Germinal center (tissue), 1 donor: ENCODE measurements around the gene ZDHHC14.
A peak's percentile ranks its signal among the peaks of the same experiment; 100 is the strongest.

Source experiments
- DNase-seq: peaks from one replicate; pipeline ENCODE4 v3.0.0; 2012; ENCODE audit warnings: mixed read lengths, low spot score

ZDHHC14 gene

DNA sequence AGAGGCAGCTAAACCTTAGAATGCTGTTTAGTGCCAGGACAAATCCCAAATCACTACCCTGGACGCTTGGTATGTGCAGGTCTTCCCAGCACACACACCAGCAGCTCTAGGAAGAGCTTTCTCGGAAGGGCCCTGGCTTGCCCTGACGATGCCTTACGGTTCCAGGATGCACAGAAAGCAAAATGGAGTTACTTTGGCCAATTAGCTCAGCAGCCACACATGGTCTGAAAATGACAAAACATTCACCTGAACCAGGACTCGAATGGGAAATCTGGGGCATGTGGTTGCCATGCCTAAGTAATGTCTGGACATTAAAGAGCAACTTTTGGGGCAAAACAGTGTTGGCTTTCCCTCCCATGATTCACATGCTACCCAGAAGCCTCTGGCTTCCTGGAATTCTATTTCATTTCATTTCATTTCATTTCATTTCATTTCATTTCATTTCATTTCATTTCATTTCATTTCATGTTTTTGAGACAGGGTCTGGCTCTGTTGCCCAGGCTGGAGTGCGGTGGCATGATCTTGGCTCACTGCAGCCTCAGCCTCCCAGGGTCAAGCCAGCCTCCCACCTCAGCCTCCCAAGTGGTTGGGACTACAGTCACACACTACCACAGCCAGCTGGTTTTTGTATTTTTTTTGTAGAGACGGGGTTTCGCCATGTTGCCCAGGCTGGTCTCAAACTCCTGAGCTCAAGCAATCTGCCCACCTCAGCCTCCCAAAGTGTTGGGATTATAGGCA lies 153.3 kb downstream of the ZDHHC14 start:
- no peak for DNase-seq

DNA sequence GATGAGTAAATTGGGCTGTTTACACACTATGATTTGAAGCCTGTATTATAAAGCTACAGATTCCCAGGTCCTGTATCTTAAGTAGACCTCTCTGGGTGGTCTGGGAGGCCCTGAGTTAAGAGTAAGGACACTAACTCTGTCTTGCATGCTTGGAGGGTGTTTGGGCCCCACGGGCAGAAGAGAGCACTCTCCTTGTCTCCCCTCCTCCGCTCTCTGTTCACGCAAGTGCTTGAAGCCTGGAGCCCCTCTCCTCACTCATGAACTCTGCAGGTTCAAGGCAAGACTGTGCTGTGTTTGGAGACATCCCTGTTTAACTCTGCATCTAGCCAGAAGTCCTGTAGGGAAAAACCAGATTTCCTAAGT lies 154.0 kb downstream of the ZDHHC14 start:
- DNase-seq, result no peak

DNA sequence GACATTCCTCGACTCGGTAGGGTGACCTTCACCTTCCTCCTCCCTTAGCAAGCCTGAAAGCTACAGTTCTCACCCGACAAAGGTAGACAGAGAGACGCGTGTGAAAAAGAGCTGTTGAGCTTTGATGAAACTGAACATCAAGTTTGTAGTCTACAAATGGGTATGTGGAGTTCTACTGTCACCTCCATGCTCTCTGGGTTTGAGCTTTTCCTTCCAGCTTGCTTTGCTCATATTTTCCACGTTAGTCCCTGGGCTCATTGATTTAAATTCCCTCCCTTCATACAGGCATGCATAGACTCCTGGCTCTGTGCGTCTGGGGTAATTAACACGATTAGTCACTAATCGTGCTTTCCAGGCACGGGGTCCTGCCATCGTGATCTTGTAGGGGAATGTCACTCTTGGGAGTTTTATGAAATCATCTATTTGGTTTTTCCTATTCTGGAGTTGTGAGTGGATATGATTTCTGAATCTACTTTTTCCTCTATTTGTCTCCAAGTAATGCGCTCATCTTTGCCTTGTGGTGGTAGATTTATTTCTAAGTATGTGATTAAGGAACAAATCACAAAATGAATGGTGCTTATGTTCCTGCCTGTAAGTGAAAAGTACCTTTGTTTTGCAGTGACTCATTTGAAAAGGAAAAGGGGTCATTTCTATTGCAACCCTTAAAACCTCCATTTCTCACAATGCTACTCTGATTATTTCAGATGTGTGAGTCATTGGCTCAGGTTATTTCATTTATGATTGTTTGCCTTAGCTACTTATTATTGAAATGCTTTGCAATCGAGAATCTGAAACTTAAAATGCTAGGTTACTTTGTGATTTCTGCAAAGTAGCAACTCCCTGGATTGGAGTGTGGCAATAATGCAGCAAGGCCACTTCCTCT lies 154.6 kb downstream of the ZDHHC14 start:
- DNase-seq, result no peak

DNA sequence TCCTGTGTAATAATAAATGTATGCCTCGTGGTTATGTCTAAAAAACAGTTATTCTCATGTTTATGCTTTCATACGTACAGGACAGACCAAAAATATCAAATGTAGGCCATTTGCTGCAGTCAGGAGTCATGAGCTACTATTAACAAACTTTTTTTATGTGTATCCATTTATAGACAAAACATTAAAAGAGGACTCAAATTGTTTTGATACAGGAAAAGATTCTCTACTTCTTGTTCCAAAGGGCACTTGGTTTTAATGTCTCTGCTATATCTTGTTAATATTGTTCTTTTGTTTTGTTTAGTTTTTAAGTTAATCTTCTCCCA lies 155.2 kb downstream of the ZDHHC14 start:
- DNase-seq, result no peak

DNA sequence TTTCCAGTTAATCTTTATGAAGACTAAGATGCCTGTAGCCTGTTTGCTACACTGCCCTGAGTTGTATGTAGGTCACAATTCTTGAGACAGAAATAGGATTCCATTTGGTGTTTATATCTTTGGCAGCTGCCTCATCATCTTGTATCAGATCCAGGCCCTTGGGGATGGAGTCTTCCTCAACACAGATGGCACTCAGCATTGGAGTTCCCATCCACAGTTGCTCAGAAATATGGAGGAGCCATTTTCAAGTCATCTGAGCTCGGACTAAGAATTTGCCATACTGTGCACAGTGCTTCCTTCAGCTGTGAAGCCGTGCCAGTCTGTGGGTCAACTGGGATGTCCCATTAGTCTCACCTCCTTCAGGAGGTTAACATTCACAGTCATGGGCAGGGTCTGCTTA lies 156.6 kb downstream of the ZDHHC14 start:
- no peak for DNase-seq

DNA sequence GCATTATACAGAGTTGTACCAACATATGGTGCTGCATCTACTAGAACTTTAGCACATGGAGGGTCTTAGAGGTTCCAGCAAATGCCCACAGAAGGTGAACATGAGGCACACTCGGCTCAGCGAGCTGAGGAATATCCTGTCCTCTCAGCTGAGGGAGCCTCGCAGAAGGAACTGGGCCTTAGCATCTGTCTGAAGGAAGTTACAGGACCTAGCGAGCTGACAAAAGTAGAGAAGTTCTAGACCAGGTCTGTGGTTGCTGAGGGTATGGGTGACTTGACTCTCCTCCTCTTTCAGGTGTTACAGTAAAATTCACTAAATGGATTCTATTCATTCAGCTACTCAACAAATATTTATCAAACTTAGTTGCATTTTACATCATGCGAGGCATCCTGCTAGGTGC lies 157.2 kb downstream of the ZDHHC14 start:
- DNase-seq, result no peak

DNA sequence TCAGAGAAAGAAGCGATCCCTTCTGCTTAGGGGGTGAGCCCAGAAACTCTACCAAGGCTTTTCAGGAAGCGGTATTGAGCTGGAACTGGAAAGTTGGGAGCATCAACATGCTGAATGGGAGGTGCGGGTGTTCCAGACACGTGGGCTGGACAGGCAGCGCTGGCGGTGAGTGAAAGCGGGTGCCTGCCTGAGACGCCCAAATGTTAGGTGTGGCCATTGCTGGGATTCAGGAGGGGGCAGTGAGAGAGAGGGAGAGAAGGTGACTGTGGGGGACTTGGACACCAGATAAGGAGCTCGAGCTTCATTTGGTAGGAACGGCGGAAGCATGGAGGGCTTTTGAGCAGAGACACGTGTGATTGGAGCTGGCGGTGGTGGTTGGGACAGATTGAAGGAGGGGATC lies 157.7 kb downstream of the ZDHHC14 start:
- no peak for DNase-seq

DNA sequence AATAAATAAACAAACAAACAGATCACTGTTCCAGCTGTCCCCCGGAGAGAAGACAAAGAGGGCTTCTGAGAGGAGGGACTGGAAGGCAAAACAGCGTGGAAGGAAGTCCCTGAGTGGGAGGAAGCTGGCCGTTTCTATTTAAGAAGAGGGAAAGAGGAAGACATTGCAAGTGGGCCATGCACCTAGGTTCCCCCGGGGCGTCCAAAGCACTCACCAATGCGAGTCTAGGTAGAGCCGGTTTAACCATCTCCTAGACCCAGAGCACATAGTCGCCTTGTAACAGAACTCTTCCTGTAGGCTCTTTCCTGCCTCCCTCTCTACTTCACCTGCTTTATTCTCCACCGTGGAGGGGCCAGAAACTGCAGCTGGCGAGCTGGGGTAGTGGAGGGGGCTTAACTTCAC lies 158.4 kb downstream of the ZDHHC14 start:
- DNase-seq, result peak; percentile 40

DNA sequence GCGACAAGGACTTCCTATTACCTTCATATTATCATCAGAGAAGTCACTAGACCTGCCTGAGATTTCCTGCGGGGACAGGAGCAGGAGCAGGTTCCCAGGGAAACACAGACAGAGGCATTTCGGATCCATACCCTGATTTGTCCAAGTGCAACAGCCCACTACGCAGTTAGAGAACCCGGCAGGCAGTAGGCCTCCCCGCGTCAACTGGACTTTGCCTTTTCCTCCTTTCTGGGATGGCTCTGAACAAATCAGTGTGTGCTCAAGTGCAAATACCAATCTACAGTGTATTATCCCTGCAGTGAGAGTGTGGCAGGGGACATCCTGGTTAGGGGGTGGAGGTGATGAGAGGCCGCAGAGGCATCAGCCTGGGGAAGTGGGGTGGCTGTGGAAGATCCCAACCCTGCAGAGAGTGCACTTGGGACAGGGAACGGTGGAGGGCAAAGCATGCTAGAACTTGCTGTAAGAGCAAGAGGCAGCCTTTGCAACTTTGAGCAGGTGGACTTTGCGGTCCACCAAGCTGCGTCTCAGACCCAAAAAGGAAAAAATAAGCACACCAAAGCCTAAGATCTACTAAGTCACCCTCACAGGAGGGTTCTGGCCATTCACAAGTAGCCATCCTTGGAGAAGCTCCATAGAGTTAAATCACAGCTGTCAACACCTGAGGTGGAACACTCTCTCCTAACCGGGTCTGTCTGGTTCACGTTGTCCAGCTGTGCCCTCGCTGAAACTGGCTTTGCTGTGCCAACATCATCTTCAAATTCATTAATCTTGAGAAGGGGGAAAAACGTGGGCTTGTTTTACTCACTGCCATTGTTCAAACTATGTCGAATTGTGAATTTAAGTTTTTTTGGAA lies 159.1 kb downstream of the ZDHHC14 start:
- no peak for DNase-seq

- DNase-seq, result no peak
Observed at GRCh38 chr6:157541618-157542413, 160.8 kb downstream of the ZDHHC14 start.

GRCh38 chr6:157542414-157543160 lies 161.6 kb downstream of the ZDHHC14 start:
- no peak for DNase-seq

GRCh38 chr6:157546321-157546720 lies 165.3 kb downstream of the ZDHHC14 start:
- DNase-seq, result no peak

- DNase-seq, result no peak
Observed at GRCh38 chr6:157547112-157547511, 166.1 kb downstream of the ZDHHC14 start.

GRCh38 chr6:157548635-157549467 lies 167.9 kb downstream of the ZDHHC14 start:
- DNase-seq, result peak; percentile 35

- no peak for DNase-seq
Observed at GRCh38 chr6:157549468-157549745, 168.4 kb downstream of the ZDHHC14 start.

- DNase-seq, result no peak
Observed at GRCh38 chr6:157550114-157550989, 169.4 kb downstream of the ZDHHC14 start.

GRCh38 chr6:157551041-157551832 lies 170.2 kb downstream of the ZDHHC14 start:
- DNase-seq, result no peak

DNA sequence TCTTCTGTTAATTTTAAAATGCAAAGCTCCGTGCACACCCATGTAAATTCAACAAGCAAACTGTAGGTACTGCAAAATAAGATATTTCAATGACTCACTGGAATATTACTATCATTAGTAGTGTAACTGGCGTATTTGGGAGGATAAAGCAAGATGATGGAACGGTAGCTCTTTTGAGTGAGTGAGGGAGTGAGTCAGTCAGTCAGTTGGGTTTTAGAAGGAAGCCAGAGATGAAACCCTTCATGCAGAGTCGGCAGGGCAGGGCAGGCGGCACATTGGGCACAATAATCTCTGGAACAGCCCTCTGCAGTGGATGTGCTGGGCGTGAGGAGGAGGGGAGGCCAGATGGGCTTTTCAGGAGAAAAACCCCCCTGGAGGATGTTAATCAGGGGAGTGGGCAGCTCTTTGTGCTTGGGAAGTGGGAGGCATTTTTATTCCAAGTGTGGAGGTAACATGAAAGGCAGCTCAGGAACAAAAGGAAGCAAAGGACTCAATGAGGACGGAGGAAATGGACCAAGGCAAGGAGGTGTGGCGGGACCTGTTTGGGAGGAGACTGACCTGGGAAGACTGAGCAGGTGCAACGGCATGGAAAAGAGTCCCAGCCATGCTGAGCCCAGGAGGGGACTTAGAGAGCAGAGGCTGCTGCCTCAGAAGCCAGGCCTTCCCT lies 171.2 kb downstream of the ZDHHC14 start:
- no peak for DNase-seq
